ENCODE results near the gene MYO9B.

GRCh38 chr19:17025991-17026658 lies 49.5 kb upstream of the MYO9B start:
- TF ChIP-seq SIN3A (IDR thresholded peaks at IDR 0.05; ENCODE audit: borderline replicate concordance, insufficient read depth, low read length) (no peak), FOXP2 (optimal IDR thresholded peaks at IDR 0.05; ENCODE audit: borderline replicate concordance, extremely low read depth, extremely low read length, insufficient read depth) (no peak), POLR2AphosphoS5 (IDR thresholded peaks at IDR 0.05; ENCODE audit: low read depth, low read length) (no peak), REST (IDR thresholded peaks at IDR 0.05; ENCODE audit: insufficient read depth in 1 of 2, low read depth in 2 of 2, low read length in 2 of 2) (no peak)
